NB4 (cell line): Measurements from ENCODE around the gene ATP6V1G3.

Experiments used
- CTCF ChIP-seq: IDR thresholded peaks from one replicate; pipeline ENCODE4 v1.5.1; 2012; ENCODE audit warnings: low read depth, low read length
- POLR2A ChIP-seq: IDR thresholded peaks from 2 replicates; pipeline ENCODE4 v1.6.1; 2011; ENCODE audit warnings: mild to moderate bottlenecking; ENCODE audit not compliant: insufficient read length; ENCODE audit errors: extremely low read depth

- TF ChIP-seq CTCF (no peak), POLR2A (no peak)
Observed at GRCh38 chr1:198519639-198520501, 20.6 kb downstream of the ATP6V1G3 start.
